ENCODE results near the gene RNF212B. TPM values are rescaled to one million over a fixed set of nuclear protein-coding genes. Genes with fewer than 3 reads are reported as not detected.
A peak's percentile ranks its signal among the peaks of the same experiment; 100 is the strongest.

Gene RNF212B
- total and polyA plus RNA-seq, 2 of the 13 experiments (the other 11 are each of a cell fraction or from before 2014, with no cell fraction given) = 0.05 TPM; not detected in 1

DNA sequence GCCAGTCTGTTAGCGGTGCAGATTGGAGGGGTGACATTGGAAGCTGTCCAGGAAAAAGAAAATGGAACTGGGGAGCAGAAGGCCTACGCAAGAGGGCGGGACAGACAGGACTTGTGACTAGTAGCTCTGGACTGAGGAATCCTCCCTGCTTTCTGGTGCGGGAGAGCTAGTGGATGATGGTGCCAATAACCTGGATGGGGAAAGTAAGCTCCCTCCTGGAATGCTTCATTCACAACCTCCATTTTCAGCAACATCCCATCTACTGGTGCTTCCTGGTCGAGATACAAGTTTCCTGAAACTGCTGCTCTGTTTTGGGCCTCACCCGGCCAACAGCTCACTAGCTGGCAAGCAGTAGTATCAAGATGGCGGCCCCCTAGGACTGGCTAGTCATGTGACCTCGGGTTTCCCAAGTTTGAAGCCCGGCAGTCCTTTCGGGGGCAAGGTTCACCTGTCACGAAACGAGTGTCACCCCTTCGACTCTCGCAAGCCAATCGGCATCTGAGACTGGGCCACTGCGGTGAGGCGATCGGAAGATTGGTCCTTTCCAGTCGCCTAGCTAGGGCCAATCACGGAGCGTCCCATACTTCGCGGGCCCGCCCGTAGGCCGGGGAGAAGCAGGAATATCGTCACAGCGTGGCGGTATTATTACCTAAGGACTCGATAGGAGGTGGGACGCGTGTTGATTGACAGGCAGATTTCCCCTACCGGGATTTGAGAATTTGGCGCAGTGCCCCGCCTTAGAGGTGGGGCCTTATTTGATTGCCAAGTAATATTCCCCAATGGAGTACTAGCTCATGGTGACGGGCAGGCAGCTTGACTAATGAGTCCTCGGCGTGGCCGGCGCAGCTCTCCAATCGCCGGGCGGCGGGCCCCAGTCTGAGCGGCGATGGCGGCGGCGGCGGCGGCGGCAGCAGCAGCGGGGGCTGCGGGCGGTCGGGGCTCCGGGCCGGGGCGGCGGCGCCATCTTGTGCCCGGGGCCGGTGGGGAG, 83.1 kb downstream of the RNF212B start, which contains the start of gene PABPN1 (continued):
- TF ChIP-seq, protein P1, sequence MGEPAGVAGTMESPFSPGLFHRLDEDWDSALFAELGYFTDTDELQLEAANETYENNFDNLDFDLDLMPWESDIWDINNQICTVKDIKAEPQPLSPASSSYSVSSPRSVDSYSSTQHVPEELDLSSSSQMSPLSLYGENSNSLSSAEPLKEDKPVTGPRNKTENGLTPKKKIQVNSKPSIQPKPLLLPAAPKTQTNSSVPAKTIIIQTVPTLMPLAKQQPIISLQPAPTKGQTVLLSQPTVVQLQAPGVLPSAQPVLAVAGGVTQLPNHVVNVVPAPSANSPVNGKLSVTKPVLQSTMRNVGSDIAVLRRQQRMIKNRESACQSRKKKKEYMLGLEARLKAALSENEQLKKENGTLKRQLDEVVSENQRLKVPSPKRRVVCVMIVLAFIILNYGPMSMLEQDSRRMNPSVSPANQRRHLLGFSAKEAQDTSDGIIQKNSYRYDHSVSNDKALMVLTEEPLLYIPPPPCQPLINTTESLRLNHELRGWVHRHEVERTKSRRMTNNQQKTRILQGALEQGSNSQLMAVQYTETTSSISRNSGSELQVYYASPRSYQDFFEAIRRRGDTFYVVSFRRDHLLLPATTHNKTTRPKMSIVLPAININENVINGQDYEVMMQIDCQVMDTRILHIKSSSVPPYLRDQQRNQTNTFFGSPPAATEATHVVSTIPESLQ (CRISPR knock-in tag; conservative IDR thresholded peaks at IDR 0.05) = no peak
- TF ChIP-seq SOX13 (IDR thresholded peaks at IDR 0.05) (0 out of 2 replicates have a peak, but pooled peaks have one; percentile 2), SOX13 (CRISPR knock-in tag; conservative IDR thresholded peaks at IDR 0.05 in 1 of 2, IDR thresholded peaks at IDR 0.05 in 1 of 2) (peak in 1 of 2 experiments; percentile 40; a peak in 1 of 4 replicates), ZMYM3 (CRISPR knock-in tag; IDR thresholded peaks at IDR 0.05) (peak; percentile 61), ZNF772 (CRISPR knock-in tag; IDR thresholded peaks at IDR 0.05) (peak; percentile 96), ZMAT3 (CRISPR knock-in tag; conservative IDR thresholded peaks at IDR 0.05) (peak; percentile 98), ARNTL (CRISPR knock-in tag; IDR thresholded peaks at IDR 0.05) (peak; percentile 84), MEIS1 (CRISPR knock-in tag; IDR thresholded peaks at IDR 0.05; ENCODE audit: borderline replicate concordance) (peak; percentile 100), ADNP (CRISPR knock-in tag; IDR thresholded peaks at IDR 0.05) (no peak), ZNF34 (CRISPR knock-in tag; IDR thresholded peaks at IDR 0.05; ENCODE audit: borderline replicate concordance) (peak; percentile 99), HES4 (CRISPR knock-in tag; IDR thresholded peaks at IDR 0.05; ENCODE audit: borderline replicate concordance) (peak; percentile 48; the same call in 1 of the 2 replicates), HNRNPUL1 (IDR thresholded peaks at IDR 0.05; ENCODE audit: low read depth, low read length) (no peak)
- TF ChIP-seq, protein P2, sequence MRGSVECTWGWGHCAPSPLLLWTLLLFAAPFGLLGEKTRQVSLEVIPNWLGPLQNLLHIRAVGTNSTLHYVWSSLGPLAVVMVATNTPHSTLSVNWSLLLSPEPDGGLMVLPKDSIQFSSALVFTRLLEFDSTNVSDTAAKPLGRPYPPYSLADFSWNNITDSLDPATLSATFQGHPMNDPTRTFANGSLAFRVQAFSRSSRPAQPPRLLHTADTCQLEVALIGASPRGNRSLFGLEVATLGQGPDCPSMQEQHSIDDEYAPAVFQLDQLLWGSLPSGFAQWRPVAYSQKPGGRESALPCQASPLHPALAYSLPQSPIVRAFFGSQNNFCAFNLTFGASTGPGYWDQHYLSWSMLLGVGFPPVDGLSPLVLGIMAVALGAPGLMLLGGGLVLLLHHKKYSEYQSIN (CRISPR knock-in tag; IDR thresholded peaks at IDR 0.05; ENCODE audit: borderline replicate concordance) = no peak
- TF ChIP-seq, protein P3, sequence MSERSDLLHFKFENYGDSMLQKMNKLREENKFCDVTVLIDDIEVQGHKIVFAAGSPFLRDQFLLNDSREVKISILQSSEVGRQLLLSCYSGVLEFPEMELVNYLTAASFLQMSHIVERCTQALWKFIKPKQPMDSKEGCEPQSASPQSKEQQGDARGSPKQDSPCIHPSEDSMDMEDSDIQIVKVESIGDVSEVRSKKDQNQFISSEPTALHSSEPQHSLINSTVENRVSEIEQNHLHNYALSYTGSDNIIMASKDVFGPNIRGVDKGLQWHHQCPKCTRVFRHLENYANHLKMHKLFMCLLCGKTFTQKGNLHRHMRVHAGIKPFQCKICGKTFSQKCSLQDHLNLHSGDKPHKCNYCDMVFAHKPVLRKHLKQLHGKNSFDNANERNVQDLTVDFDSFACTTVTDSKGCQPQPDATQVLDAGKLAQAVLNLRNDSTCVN (CRISPR knock-in tag; IDR thresholded peaks at IDR 0.05; ENCODE audit: borderline replicate concordance) = peak; percentile 85; the same call in 1 of the 2 replicates
- TF ChIP-seq, protein P4, sequence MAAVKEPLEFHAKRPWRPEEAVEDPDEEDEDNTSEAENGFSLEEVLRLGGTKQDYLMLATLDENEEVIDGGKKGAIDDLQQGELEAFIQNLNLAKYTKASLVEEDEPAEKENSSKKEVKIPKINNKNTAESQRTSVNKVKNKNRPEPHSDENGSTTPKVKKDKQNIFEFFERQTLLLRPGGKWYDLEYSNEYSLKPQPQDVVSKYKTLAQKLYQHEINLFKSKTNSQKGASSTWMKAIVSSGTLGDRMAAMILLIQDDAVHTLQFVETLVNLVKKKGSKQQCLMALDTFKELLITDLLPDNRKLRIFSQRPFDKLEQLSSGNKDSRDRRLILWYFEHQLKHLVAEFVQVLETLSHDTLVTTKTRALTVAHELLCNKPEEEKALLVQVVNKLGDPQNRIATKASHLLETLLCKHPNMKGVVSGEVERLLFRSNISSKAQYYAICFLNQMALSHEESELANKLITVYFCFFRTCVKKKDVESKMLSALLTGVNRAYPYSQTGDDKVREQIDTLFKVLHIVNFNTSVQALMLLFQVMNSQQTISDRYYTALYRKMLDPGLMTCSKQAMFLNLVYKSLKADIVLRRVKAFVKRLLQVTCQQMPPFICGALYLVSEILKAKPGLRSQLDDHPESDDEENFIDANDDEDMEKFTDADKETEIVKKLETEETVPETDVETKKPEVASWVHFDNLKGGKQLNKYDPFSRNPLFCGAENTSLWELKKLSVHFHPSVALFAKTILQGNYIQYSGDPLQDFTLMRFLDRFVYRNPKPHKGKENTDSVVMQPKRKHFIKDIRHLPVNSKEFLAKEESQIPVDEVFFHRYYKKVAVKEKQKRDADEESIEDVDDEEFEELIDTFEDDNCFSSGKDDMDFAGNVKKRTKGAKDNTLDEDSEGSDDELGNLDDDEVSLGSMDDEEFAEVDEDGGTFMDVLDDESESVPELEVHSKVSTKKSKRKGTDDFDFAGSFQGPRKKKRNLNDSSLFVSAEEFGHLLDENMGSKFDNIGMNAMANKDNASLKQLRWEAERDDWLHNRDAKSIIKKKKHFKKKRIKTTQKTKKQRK (IDR thresholded peaks at IDR 0.05; ENCODE audit: low read length) = peak; percentile 99
- TF ChIP-seq, protein P5, sequence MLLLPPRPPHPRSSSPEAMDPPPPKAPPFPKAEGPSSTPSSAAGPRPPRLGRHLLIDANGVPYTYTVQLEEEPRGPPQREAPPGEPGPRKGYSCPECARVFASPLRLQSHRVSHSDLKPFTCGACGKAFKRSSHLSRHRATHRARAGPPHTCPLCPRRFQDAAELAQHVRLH (CRISPR knock-in tag; IDR thresholded peaks at IDR 0.05; ENCODE audit: borderline replicate concordance, low read depth) = peak; percentile 90
- TF ChIP-seq, protein P6, sequence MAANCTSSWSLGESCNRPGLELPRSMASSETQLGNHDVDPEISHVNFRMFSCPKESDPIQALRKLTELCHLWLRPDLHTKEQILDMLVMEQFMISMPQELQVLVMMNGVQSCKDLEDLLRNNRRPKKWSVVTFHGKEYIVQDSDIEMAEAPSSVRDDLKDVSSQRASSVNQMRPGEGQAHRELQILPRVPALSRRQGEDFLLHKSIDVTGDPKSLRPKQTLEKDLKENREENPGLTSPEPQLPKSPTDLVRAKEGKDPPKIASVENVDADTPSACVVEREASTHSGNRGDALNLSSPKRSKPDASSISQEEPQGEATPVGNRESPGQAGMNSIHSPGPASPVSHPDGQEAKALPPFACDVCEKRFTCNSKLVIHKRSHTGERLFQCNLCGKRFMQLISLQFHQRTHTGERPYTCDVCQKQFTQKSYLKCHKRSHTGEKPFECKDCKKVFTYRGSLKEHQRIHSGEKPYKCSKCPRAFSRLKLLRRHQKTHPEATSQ (CRISPR knock-in tag; IDR thresholded peaks at IDR 0.05; ENCODE audit: borderline replicate concordance) = peak; percentile 91; the same call in 1 of the 2 replicates

Measured in HepG2 (cell line).